Urothelium cell line (cell line): ENCODE results near the gene MAP7.

Source experiments
- DNase-seq: peaks from one replicate; pipeline ENCODE4 v3.0.0; 2011; ENCODE audit warnings: low spot score, mixed read lengths
- FAIRE-seq: peaks from 2 replicates; lab custom pipeline; 2011; peaks lifted over from hg19 to GRCh38; lab: Jason Lieb, UNC

Gene MAP7

DNA sequence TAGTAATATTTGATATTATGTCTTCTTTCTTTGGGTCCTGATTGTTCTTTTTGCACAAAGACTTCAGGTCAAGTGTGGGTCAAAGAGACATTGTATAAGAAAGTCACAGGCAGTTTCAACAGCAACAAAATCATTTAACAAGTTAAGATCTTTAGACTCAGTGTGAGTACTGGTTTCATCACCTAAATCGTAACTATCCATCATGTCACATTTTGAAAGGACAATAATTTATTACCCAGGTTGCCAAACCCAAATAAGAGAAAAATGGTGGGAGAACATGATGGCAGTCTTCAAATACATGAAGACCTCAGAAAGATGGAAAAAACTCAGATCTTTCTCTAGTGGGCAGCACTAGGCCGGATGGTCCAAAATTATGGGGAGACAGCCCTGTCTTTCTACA, 205.1 kb downstream of the MAP7 start:
- DNase-seq (no peak), FAIRE-seq (no peak)

DNA sequence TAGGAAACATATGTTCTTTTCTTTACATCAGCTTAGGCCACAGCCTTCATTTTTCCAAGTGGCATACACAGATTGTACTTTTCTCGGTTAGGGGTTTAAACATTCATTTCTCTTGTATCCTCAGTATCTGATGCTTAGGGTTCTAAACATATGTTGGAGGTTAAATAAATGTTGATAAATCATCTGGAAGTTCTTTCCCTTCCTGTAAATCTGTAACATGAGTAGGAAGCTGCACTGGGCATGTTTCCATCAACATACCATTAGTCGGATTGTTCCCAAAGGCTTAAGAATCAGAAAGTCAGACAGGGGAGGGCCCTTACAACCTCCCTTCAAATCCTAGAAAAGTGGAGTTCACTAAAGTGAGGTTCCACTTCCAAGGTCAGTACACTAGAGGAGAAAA, 205.8 kb downstream of the MAP7 start:
- no peak for FAIRE-seq

DNA sequence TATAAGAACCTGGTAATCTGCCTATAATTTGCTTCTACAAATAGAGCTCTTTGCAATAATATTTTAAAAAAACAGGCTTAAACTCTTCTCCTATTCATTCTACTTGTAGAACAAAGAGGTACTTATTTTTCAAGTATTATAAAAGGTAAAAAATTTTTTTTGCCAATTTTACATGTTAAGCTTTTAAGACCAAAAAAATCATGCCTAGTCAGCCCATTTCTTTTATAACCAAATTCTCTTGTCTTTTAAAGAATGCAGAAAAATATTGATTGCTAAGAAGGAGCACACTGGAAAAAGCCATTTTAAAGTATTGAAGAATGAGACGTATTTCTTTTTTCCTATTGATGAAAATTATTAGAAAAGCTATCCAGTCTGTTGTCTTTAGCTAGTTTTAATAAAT, 206.5 kb downstream of the MAP7 start:
- no peak for FAIRE-seq
- no peak for DNase-seq

More for the DNA sequence above, 205.8 kb downstream of the MAP7 start:
- no peak for DNase-seq

DNA sequence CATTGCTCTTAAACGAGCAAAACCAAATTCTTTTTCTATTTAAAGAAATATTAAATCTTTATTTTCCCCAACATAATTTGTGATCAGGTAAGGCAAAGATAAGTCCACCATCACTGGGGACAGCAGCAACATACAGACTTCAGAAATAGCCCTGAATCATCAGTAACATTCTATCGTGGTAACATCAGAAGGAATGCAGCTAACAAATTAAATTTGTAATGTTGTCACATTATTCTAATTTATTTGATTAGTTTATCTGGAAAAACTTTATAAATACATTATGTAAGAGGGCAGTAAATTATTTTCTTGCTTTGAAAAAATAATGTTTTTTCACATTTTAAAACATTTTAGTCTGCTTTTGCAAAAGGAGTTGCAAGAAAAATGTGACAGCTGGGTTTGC, 206.9 kb downstream of the MAP7 start:
- no peak for FAIRE-seq
- DNase-seq: no peak

DNA sequence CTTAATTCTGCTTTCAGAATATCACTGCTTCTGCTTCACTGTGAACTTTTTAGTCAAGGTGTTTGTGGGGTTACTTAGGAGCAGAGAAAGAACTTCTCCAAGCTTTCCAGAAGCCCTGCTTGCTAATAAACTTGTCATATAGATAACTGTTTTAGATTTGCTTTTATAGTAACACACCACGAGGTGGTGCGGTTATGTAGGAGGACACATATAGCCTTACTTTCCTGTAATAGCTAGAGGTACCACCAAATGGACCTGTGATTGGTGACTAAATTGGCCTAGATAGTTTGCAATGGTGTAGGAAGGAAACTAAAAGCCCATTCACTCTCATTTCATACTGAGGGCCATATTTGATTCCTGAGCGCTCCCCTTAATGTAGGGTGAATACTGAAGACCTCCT, 208.3 kb downstream of the MAP7 start:
- FAIRE-seq (no peak), DNase-seq (no peak)

DNA sequence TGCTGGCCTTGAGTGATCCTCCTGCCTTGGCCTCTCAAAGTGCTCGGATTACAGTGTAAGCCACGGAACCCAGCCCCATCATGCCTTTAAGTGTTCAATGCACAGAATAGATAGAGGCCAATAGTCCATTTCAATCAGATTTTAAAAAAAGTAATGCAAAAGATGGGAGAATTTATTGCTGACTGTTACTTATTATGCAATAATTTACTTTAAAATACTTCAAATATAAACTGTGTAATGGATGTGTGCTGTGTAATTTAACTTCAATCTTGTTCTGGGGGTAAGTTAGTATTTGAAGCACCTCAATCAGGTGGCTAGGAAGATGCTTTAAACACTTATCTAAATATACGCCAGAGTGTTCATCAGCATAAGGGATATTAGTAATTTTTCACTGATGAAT, 208.9 kb downstream of the MAP7 start:
- DNase-seq (no peak), FAIRE-seq (no peak)

DNA sequence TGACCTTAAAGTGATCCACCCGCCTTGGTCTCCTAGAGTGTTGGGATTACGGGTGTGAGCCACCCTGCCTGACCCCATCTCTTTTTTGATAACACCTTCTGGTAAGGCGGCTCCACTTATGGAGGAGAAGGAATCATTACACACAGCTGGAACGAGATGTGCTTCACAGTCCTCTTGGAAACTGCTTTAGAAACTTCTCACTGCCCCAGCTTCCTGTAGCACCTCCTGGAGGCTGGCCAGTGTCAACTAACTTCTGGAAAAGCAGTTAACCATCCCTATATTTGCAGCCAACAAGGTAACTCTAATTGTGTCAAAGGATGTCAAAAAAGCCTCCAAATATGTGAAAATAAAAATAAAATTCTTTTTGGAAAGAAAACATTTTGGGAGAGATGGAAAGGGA, 211.7 kb downstream of the MAP7 start:
- DNase-seq: no peak

DNA sequence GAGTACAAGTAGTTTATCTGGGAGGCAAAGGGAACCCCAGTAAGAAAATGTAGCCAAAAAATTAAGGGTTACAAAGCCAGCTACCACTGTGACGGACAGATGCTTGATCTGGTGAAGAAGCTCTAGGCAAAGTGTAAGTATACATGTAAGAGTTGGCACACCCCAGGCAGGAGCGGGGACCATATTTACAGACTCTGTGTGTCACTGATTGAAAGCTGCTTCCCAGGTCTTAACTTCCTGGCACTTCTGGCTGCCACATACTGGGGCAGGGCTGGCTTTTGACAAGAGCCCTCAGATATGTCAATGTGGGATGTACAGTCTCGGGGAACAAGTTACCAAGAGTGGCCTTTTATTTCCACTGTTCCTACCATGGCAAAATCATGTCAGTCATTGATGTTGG, 212.6 kb downstream of the MAP7 start:
- DNase-seq: no peak

More for the DNA sequence above, 211.7 kb downstream of the MAP7 start:
- no peak for FAIRE-seq

DNA sequence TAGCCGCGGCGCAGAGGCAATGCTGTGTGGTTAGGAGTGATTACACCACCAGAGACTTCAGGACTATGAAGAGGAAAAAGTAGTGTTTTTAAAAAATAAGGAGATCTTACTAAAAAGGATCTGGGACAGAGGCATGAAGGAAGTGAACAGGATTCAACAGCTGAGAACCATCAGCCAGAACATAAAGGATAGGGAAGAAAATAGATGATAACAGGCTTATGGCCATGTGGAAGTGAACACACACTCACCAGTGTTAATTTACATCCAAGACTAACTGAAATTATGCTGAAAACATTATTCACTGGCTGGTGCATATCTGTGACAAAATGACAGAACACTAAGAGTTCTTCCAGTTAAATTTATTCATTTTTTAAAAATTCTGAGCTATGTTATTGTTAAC, 213.1 kb downstream of the MAP7 start:
- FAIRE-seq (no peak), DNase-seq (no peak)

More for the DNA sequence above, 212.6 kb downstream of the MAP7 start:
- FAIRE-seq: no peak

DNA sequence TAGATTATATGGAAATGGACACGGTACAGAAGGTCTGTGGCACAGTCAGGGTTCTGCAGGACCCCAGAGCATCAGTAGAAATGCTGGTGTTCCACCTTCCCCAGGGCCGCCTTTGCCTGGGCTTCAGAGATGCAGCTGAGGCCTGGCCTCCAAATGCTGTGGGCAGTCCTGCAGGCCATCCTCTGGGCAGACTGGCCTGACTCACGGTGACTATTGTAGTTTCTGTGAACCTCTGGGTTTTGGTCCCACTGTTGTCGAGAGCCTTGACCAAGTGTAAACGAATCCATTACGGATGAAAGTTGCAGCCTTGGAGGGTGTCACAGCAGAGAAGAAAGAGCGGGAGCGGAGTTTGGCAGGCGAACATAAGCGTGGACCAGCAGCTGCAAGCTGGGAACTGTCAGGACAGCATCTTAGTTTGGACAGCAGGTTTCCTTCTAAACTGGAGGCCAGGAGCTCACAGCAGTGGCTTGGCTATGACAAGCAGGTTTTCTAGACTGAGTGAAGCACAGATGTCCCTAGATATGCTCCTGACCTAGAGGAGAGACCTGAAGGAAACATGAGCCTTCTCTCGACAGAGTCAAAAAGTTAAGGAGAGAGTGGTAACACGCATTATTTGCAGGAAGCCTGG, 214.4 kb downstream of the MAP7 start:
- DNase-seq (no peak), FAIRE-seq (no peak)

DNA sequence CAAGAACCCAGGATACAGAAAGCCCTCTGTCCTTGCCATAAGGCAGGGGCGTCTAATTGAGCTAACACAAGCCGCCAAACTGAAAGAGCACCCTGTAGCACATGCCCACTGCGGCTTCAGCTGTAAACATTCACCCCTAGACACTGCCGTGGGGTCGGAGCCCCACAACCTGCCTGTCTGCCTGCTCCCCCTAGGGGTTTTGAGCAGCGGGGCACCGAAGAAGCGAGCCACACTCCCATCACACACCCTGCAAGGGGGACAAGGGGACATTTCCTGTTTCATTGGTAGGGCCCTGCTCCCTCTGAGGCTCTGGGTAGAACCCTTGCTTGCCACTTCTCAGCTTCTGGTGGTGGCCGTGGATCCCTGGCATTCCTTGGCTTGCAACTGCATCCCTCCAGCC, 215.4 kb downstream of the MAP7 start:
- FAIRE-seq (no peak), DNase-seq (no peak)

DNA sequence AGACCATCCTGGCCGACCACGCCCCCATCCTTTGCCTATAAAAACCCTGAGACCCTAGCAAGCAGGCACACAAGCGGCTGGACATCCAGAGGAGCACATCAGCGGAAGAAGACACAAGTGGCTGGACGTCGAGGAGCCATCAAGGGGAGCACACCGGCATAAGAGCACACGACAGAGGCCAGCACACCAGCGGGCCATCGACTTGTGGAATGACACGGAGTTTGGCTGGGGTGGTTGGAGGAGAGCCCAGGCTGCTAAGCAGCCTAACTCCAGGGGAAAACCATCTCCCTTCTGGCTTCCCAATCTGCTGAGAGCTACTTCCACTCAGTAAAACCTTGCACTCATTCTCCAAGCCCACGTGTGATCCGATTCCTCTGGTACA, 215.8 kb downstream of the MAP7 start:
- FAIRE-seq: no peak

DNA sequence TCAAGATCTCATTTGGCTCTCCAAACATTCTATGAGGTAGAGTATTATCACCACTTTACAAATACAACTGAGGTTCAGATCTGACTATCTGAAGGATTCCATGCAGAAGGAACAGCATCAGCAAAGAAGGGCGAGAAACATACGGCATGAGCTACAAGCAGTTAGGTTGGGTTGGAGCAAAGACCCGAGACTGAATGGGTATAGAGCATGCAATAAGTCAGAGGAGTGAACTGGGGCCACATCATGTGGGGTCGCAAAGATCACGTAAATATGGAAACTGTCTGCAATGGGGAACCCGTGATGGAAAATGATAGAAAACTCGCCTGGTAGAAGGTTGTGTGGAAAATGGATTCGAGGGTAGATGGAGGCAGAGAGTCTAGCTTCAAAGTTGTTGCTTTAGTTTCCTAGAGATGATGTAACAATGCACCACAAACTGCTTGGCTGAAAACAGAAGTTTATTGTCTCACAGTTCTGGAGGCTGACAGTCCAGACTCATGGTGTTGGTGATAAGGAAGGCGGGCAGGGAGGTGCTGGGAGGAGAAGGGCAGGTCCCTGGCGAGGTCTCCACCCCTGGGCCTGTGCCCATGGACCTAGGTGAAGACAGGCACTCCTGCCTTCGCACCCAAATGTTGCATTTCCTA, 216.3 kb downstream of the MAP7 start:
- DNase-seq (no peak), FAIRE-seq (no peak)

More for the DNA sequence above, 215.8 kb downstream of the MAP7 start:
- no peak for DNase-seq

DNA sequence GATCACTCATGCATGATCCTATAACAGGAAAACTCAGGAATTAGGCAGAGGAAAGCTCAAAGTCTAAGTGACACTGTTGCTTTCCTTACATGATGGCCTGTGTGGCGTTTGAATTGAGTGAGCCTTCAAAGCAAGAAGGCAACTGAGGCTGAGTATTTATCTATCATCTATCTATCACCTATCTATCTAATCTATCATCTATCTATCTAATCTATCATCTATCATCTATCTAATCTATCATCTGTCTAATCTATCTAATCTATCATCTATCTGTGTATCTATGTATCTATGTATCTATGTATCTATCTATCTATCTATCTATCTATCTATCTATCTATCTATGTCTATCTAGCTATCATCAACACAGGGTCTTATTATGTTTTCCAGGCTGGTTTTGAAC, 218.8 kb downstream of the MAP7 start:
- FAIRE-seq (no peak), DNase-seq (no peak)

DNA sequence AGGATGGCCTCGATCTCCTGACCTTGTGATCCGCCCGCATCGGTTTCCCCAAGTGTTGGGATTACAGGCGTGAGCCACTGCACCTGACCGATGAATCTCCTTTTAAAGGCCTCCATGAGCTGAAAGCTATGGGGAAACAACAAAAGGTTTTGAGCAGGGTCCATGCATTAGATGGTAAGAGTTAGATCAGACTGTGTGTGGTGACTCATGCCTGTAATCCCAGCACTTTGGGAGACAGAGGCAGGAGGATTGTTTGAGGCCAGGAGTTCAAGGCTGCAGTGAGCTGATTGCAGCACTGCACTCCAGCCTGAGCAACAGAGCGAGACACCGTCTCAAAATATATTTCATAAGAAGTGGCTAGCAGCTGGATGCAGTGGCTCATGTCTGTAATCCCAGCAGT, 219.6 kb downstream of the MAP7 start:
- FAIRE-seq: no peak
- no peak for DNase-seq

DNA sequence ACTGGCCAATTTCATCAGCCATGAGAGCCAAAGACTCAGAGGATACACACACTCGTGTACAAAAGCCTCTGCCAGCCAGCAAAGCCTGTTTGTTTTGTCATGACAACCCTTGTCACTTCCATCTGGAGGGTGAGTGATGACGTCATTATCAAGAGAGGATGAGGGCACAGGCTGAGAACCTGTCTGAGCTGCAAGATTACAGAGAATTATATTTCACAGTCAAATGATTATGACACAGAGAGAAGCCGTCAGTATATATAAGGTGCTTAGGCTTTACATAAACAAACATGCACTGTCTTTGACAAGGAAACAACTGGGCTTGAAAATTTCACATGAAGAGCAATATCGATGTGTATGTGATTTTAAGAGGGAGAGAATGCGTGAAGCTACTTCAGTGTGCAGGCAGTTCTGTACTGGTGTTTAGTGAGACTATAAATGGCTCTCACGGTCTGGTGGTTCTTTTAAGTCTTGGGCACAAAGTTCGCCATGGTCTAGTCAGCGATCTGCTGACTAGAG, 224.1 kb downstream of the MAP7 start:
- FAIRE-seq: no peak
- no peak for DNase-seq

DNA sequence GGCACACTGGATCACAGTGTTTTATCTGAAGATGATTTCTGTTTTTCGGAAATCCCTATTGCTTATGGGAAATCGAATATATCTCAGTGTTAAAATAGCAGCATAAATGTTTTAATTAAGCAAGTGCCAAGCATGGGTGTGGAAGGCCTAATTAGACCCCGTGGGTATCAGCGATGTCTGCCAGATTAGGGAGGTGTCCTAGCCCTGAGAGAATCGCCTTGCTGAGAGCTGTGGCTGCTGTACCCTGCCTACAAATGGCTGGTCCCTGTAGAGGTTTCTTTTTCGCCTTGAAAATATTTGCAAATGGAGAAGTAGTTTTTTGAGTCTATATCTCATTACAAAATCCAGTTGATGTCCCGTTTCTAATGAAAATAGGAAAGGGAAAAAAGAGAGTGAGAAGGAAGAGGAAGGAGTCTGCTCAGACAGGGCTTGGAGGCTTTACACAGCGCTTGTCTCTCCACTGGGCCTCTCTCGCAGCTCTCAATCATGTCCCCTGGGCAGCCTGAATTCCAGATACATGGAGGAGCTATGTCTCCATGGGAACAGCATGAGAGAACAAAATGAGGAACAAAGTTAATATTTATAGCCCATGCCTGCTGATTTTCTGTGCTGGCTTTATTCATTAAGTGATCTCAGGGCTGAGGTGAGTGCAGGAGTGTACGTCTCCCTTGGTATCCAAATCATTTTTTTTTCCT, 225.4 kb downstream of the MAP7 start:
- DNase-seq: no peak
- no peak for FAIRE-seq

DNA sequence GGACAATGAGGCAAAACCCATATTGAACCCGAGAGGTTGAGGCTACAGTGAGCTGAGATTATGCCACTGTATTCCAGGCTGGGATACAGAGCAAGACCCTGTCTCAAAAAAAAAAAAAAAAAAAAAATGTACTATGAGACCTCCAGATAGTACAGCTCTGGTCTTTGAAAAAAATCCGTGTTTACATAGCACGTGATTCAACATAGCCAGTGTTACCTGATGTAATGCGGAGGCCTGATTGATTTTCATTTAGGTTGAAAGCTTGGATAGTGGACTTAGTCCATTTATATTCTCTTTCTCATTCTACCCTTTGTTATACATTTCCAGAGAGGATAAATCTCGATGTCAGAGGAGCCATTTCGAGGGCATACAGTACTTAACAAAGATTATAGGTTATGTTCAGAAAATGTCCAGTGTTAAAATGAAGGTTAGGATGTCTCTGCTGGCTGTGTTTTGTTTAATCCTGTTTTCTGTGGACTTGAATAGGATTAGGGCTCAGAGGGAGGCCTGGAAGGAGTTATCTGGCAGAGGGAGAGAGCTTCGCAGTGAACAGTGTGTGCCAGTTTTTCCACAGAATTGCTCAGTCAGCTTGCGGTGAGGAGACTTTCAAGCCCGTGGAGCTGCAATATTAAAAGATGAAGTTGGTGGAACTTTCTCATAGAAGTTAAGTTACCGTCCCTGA, 226.7 kb downstream of the MAP7 start:
- FAIRE-seq (no peak), DNase-seq (no peak)

DNA sequence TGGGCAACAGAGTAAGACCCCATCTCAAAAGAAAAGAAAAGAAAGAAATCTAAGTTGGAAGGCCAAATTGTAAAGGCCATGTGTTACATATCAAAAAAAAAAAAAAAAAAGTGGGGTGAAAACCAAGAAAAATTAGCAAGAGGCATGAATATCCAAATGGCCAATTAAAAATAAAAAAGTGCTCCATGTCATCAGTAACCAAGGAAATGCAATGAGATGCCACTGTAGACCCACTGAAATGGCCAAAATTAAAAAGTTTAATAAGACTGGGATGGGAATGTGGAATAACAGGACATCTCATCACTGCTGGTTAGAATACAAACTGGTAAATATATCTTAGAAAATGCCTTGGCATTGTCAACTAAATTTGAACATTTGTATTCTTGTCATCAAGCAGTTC, 230.5 kb downstream of the MAP7 start:
- DNase-seq (no peak), FAIRE-seq (no peak)

DNA sequence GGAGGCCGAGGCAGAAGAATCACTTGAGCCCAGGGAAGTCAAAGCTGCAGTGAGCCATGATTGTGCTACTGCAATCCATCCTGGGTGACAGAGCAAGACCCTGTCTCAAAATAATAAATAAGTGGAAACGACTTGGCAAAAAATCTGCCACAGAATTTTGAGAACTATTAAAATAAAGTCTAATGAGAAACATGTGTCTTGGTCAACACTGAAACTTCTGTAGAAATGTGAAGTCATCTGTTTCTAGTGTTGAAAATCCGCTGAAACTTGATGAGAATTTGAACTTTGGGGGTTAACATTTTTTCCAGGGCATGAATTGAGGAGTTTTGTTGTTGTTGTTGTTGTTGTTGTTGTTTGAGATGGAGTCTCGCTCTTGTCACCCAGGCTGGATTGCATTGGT, 231.5 kb downstream of the MAP7 start:
- DNase-seq (no peak), FAIRE-seq (no peak)

DNA sequence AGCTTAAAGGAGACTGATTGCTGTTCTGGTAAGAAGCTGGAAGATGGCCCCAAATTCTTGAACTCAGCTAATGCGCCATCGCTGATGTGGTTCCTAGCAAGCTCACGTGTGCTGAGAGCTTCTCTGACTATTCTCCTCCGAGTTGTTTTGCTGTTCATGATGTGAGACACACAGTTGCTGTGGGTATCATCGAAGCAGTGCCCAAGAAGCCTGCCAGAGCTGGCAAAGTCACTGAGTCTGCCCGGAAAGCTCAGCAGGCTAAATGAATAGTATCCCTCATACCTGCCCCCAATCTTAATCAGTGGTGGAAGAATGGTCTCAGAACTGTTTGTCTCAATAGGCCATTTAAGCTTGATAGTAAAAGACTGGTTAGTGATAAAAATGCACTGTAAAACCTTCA, 232.3 kb downstream of the MAP7 start:
- DNase-seq: no peak
- FAIRE-seq: no peak
